Upper lobe of left lung (tissue), 6 donors: ENCODE results near the gene EMC1. TPM values are rescaled to one million over a fixed set of nuclear protein-coding genes. Genes with fewer than 3 reads are reported as not detected.
"Not testable (repeated sequence)": the region's sequence is repeated elsewhere in the genome, so short reads cannot be mapped to it uniquely, and the experiment has no call there.

Experiments used
- ATAC-seq, 2 donors: fragments of 200-7000 bp; cut with Tn5 transposase; one replicate each; pipeline ENCODE4 v1.9.1; 2022; ENCODE audit warnings: mild to moderate bottlenecking in 2 of 2, moderate library complexity in 2 of 2; ENCODE audit not compliant: low FRiP score in 2 of 2
- DNase-seq, 2 donors: peaks; one replicate each; pipeline ENCODE4 v3.0.0-alpha.2; 2019 to 2020
- H3K27ac ChIP-seq, 4 donors: fragments of 200-600 bp; sonication (generic); one replicate each; pipeline ENCODE4 v1.5.1; 2016 to 2019
- H3K27me3 ChIP-seq, 4 donors: fragments of 200-600 bp; sonication (generic); one replicate each; pipeline ENCODE4 v1.5.1; 2017 to 2019
- H3K36me3 ChIP-seq, 4 donors: fragments of 200-600 bp; sonication (generic); one replicate each; pipeline ENCODE4 v1.5.1; 2016 to 2019
- H3K4me1 ChIP-seq, 4 donors: fragments of 200-600 bp; sonication (generic); one replicate each; pipeline ENCODE4 v1.5.1; 2018 to 2019
- H3K4me3 ChIP-seq, 4 donors: fragments of 200-600 bp; sonication (generic); one replicate each; pipeline ENCODE4 v1.5.1; 2017 to 2019; ENCODE audit warnings: mild to moderate bottlenecking in 2 of 4, moderate library complexity in 1 of 4
- H3K9me3 ChIP-seq, 4 donors: fragments of 200-600 bp; sonication (generic); one replicate each; pipeline ENCODE4 v1.5.1; 2018 to 2019
- EP300 ChIP-seq, 4 donors: sonication (generic); formaldehyde crosslinking; IDR thresholded peaks; one replicate each; pipeline ENCODE4 v1.5.1; 2017; ENCODE audit warnings: antibody characterized with exemption in 4 of 4, control low read depth in 2 of 4
- POLR2A ChIP-seq, 4 donors: fragments of 450-650 bp; IDR thresholded peaks; one replicate each; pipeline ENCODE4 v1.5.1; 2016 to 2017; ENCODE audit warnings: antibody characterized with exemption in 4 of 4, mild to moderate bottlenecking in 2 of 4
- POLR2AphosphoS5 ChIP-seq, 2 donors: sonication (generic); formaldehyde crosslinking; IDR thresholded peaks; one replicate each; pipeline ENCODE4 v1.5.1; 2017; ENCODE audit warnings: antibody characterized with exemption in 2 of 2
- WGBS, 2 donors: methylation state at CpG; one replicate each; pipeline ENCODE4 v1.1.5; 2017 to 2018; 5-methylcytosine and 5-hydroxymethylcytosine counted together
- total RNA-seq, 6 donors: library from RNA; depleted of rRNA in 4 of 6; stranded (reverse); fragments of >200 nt in 4 of 6; gene quantifications; one replicate each; pipeline versions ENCODE4 v1.1.0 to v1.2.1, GENCODE V29; 2016 to 2021
- TF ChIP-seq, protein P1 (sequence below), 6 experiments: fragments of 450-650 bp in 4 of 6; fragments of 200-600 bp in 2 of 6; sonication (generic) in 2 of 6; IDR thresholded peaks; one replicate each; pipeline ENCODE4 v1.5.1; 2016 to 2019; ENCODE audit warnings: antibody characterized with exemption in 6 of 6
- donor health status: DM: no; HTN: no; CAD: no; lungs with moderate emphysema.
- donor health status: DM: no; HTN: yes; CAD: no; lungs with severe emphysema.

Gene EMC1
- total RNA-seq, 6 donors from 2014 or later, result 31.7 to 65.0 (median 41.9) TPM

DNA sequence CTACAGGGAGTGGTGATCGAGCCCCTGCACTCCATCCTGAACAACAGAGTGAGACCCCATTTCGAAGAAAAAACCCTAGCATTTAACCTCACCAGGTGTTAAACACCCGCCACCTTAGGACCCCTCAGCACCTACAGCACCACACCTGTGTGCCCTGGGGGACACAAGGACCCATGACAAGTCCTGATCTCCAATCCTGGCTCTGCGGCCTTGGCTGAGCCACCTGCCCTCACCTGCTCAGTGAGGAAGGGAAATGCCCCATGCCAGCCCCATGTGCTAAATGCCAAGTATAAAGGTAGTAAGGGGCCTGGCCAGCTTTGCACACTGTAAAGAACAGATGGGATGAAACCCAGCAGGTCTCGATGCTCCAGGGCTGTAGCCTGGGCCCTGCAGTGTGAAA, 11.4 kb upstream of the EMC1 start:
- WGBS, 2 donors, result 91 to 92% methylated on average over 4 to 5 of the region's 5 CpGs
- no peak for ATAC-seq

DNA sequence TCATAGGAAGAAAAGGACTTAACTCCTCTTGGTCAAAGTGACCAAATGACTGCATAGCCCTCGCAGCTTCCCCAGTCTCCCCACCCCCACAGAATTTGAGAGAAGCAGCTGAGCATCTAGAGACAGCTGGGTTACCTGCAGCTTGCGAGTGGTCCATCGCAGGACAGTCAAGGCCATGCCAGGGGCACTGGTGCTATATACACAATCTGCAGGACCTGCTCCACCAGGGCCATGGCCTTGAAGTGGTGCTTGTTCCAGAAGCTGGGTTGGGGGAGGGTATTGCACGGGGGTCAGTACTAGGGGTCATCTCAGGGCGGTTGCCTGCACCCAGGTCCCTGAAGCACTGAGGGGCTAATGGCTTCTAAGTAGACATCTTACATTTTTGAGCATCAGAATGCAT, 10.7 kb upstream of the EMC1 start:
- H3K4me3 ChIP-seq, result no peak overlapping the region
- no peak for ATAC-seq
- H3K9me3 ChIP-seq, result no peaks in the 10 kb centered on the region
- no peak overlapping the region for H3K27ac ChIP-seq
- DNase-seq, result no peak
- H3K36me3 ChIP-seq, result peaks cover 18 to 36% (median 31%) of the 10 kb centered on the region in 4 donors
- no peaks in the 10 kb centered on the region for H3K27me3 ChIP-seq
- TF ChIP-seq, protein P1, sequence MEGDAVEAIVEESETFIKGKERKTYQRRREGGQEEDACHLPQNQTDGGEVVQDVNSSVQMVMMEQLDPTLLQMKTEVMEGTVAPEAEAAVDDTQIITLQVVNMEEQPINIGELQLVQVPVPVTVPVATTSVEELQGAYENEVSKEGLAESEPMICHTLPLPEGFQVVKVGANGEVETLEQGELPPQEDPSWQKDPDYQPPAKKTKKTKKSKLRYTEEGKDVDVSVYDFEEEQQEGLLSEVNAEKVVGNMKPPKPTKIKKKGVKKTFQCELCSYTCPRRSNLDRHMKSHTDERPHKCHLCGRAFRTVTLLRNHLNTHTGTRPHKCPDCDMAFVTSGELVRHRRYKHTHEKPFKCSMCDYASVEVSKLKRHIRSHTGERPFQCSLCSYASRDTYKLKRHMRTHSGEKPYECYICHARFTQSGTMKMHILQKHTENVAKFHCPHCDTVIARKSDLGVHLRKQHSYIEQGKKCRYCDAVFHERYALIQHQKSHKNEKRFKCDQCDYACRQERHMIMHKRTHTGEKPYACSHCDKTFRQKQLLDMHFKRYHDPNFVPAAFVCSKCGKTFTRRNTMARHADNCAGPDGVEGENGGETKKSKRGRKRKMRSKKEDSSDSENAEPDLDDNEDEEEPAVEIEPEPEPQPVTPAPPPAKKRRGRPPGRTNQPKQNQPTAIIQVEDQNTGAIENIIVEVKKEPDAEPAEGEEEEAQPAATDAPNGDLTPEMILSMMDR (IDR thresholded peaks at IDR 0.05), result no peak
- no peaks in the 10 kb centered on the region for H3K4me1 ChIP-seq
- 77 to 84% methylated on average over 4 to 5 of the region's 5 CpGs for WGBS, 2 donors

More for the DNA sequence above, 11.4 kb upstream of the EMC1 start:
- TF ChIP-seq, protein P1 (IDR thresholded peaks at IDR 0.05), result no peak
- TF ChIP-seq POLR2AphosphoS5 (IDR thresholded peaks at IDR 0.05), result no peak
- no peak for TF ChIP-seq EP300 (IDR thresholded peaks at IDR 0.05)
- no peak for TF ChIP-seq POLR2A (IDR thresholded peaks at IDR 0.05)
- no peaks in the 10 kb centered on the region for H3K9me3 ChIP-seq
- DNase-seq, result no peak
- no peaks in the 10 kb centered on the region for H3K27me3 ChIP-seq
- no peak overlapping the region for H3K4me3 ChIP-seq
- H3K4me1 ChIP-seq, result no peaks in the 10 kb centered on the region
- H3K27ac ChIP-seq, result no peak overlapping the region
- H3K36me3 ChIP-seq, result peaks cover 18 to 29% (median 24%) of the 10 kb centered on the region in 4 donors

DNA sequence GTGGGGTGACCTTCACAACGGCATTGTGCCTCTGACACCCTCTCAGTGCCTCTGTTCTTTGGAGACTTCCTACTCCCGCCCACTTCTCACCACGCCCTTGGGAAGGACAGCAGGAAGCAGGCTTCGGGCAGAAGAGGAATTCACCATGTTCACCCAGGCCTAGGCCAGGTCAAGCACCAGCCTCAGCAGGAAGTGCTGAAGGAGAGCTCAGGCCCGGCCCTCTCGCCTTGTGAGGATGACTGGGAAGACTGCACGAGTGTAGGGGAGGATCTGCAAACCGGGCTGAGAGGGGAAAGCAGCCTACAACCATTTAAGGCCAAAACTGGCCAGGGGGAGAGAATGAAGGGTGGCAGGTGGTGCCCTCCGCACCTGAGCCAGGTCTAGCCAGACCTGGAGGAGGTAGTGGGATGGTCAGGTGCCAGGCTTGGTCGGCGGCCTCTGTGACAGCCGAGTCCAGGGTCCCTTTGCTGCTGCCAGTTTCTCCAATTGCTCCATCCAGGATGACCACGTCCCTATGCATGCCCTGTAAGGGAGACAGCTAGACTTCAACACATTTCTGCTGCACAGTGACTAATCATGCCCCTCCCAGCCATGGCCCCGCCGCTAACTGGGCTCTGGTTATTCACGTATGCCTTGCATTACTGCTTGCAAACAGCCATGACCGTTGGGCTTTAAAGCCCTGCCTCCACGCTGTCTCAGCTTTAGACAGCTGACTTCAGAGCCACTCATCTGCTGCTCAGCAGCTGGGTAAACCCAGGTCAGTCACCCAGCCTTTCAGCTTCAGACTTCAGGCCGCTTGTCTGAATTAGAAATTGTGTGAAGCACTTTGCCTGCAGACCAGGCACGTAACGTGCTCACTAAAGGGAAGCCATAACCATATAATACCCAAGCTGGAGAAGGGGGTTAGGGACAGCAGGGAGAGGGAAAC, 9.2 kb upstream of the EMC1 start:
- H3K4me1 ChIP-seq, result no peaks in the 10 kb centered on the region
- WGBS, 2 donors, result 69 to 71% methylated on average over 15 to 21 of the region's 21 CpGs
- no peak overlapping the region for H3K4me3 ChIP-seq
- ATAC-seq (peak in 1 of 2 donors; percentile 34), DNase-seq (peak in 1 of 2 donors; percentile 24)
- peaks cover 18 to 51% (median 44%) of the 10 kb centered on the region in 4 donors for H3K36me3 ChIP-seq
- no peaks in the 10 kb centered on the region for H3K27me3 ChIP-seq
- TF ChIP-seq EP300 (IDR thresholded peaks at IDR 0.05), result no peak
- TF ChIP-seq, protein P1 (IDR thresholded peaks at IDR 0.05), result no peak
- TF ChIP-seq POLR2AphosphoS5 (IDR thresholded peaks at IDR 0.05), result no peak
- TF ChIP-seq POLR2A (IDR thresholded peaks at IDR 0.05), result no peak
- no peak overlapping the region for H3K27ac ChIP-seq
- H3K9me3 ChIP-seq, result no peaks in the 10 kb centered on the region

DNA sequence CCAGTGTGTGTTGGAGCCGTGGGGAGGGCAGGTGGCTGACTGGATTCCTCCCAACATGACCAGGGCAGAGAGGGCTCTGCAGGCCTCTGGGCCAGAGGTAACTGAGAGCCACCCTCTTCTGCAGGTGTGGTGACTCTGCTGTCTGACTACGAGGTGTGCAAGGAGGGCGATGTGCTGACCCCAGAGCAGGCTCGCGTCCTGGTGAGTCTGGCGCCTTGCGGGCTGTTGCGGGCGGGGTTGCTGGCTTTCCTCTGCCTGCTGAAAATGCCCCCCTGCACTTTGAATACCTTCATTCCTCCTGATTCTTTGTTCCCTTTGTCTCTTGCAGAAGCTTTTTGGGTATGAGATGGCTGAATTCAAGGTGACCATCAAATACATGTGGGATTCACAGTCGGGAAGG, 7.0 kb upstream of the EMC1 start:
- peaks cover 4 to 9% (median 6%) of the 10 kb centered on the region in 4 donors for H3K4me1 ChIP-seq
- no peak overlapping the region for H3K27ac ChIP-seq
- 95 to 98% methylated on average over 10 of the region's 10 CpGs for WGBS, 2 donors
- TF ChIP-seq POLR2AphosphoS5 (IDR thresholded peaks at IDR 0.05) (no peak), POLR2A (IDR thresholded peaks at IDR 0.05) (no peak), EP300 (IDR thresholded peaks at IDR 0.05) (no peak)
- H3K27me3 ChIP-seq, result no peaks in the 10 kb centered on the region
- DNase-seq (peak in 1 of 2 donors; percentile 61), ATAC-seq (no peak)
- no peak overlapping the region for H3K4me3 ChIP-seq
- no peaks in the 10 kb centered on the region for H3K9me3 ChIP-seq
- peaks cover 18 to 56% (median 46%) of the 10 kb centered on the region in 4 donors for H3K36me3 ChIP-seq

DNA sequence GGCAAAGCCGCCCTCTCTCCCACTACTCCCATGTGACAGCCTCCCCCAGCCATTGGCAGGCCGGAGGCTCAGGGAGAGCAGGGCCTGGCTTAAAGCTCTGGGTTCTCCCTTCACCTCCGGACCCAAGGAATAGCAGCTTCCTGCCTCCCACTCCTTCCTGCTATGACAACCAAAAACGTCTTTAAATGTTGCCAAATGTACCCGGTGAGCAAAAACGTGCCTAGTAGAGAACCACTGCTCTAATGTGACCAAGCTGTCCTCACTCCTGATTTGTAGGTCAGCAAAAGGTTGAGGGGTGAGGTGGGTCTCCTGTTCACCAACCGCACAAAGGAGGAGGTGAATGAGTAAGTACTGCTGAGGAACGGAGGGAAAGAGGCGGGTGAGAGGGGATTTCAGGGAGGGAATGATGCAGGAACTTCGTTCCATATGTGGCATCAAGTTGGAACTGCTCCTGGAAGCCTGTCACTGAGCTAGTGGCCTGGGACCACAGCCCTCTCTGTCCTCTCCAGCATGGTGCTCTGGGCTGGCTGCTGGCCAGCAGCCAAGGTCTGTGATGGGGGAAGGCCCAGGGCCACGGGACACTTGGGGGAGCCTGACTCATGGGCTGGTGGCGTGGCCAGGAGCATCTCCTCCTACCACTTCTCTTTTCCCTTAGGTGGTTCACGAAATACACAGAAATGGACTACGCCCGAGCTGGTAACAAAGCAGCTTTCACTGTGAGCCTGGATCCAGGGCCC, 6.0 kb upstream of the EMC1 start:
- H3K36me3 ChIP-seq, result peaks cover 18 to 56% (median 46%) of the 10 kb centered on the region in 4 donors
- TF ChIP-seq POLR2A (IDR thresholded peaks at IDR 0.05), result no peak
- TF ChIP-seq POLR2AphosphoS5 (IDR thresholded peaks at IDR 0.05), result no peak
- TF ChIP-seq EP300 (IDR thresholded peaks at IDR 0.05), result no peak
- TF ChIP-seq, protein P1 (IDR thresholded peaks at IDR 0.05), result no peak
- 66 to 70% methylated on average over 9 to 15 of the region's 15 CpGs for WGBS, 2 donors
- no peaks in the 10 kb centered on the region for H3K9me3 ChIP-seq
- H3K4me1 ChIP-seq, result peaks cover 14 to 19% (median 16%) of the 10 kb centered on the region in 4 donors
- ATAC-seq (peak in 1 of 2 donors; percentile 3), DNase-seq (peak in 1 of 2 donors; percentile 60)
- no peak overlapping the region for H3K27ac ChIP-seq
- H3K27me3 ChIP-seq, result no peaks in the 10 kb centered on the region
- H3K4me3 ChIP-seq, result no peak overlapping the region

DNA sequence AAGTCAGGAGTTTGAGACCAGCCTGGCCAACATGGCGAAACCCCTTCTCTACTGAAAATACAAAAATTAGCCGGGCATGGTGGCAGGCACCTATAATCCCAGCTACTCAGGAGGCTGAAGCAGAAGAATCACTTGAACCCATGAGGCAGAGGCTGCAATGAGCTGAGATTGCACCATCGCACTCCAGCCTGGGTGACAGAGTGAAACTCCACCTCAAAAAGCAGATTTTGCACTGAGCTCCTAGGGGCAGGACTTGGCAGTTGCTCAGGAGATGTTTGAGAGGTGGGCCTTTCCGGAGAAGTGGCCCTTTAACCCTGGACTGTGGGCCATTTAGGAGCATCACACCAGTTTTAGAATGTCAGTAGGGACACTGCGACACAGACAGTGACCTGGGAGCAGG, 5.0 kb upstream of the EMC1 start:
- not testable (repeated sequence) for ATAC-seq, H3K27me3 ChIP-seq, DNase-seq, H3K4me3 ChIP-seq, H3K9me3 ChIP-seq, H3K27ac ChIP-seq
- Histone ChIP-seq H3K4me1 (peaks cover 17 to 25% (median 19%) of the 10 kb centered on the region in 4 donors), H3K36me3 (peaks cover 18 to 56% (median 46%) of the 10 kb centered on the region in 4 donors)
- WGBS, 2 donors, result 95 to 97% methylated on average over 4 to 5 of the region's 5 CpGs
